GM18873 (cell line): ENCODE measurements around the gene RBFOX2.

Experiments
- ATAC-seq: cut with Tn5 transposase; IDR thresholded peaks from one replicate; pipeline ENCODE4 v1.9.1; 2021; ENCODE audit warnings: mild to moderate bottlenecking, moderate library complexity, moderate number of reproducible peaks; ENCODE audit not compliant: unreplicated experiment, low FRiP score

The RBFOX2 gene

GRCh38 chr22:35910003-35910769 lies 118.4 kb downstream of the RBFOX2 start:
- no peak for ATAC-seq

- ATAC-seq = no peak
Measured at GRCh38 chr22:35905894-35906293, 122.7 kb downstream of the RBFOX2 start.

DNA sequence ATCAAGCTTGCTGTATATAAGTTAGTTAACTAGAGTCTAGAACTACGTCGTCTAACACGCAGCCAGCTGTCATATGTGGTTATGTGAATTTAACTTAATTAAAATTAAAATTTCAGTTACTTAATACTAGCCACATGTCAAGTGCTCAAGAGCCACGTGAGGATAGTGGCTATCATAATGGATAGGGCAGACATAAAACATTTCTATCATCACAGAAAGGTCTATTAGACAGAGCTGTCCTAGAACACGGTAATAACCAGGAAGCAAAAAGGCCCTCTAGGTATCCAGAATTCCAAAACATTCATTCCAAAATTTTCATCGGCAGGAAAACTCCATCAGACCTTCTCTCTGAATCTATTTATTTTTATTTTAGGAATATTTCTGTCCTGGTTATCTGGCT lies 123.9 kb downstream of the RBFOX2 start:
- no peak for ATAC-seq

DNA sequence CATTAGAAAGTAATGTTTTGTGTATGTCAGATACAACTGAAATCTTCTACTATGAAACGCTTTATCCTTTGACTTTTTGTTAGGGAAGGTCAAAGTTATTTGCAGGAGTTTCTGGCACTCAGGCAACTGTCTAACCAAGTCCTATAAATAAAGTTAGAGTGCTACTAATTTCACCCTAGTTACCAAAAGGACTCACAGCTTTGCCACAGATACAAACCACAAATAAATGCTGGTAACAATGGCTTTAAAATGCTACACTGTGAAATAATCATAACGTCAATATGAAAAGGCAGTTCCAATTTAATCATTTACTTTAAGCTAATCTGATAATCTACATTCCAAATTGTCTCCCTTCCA lies 124.3 kb downstream of the RBFOX2 start:
- no peak for ATAC-seq

DNA sequence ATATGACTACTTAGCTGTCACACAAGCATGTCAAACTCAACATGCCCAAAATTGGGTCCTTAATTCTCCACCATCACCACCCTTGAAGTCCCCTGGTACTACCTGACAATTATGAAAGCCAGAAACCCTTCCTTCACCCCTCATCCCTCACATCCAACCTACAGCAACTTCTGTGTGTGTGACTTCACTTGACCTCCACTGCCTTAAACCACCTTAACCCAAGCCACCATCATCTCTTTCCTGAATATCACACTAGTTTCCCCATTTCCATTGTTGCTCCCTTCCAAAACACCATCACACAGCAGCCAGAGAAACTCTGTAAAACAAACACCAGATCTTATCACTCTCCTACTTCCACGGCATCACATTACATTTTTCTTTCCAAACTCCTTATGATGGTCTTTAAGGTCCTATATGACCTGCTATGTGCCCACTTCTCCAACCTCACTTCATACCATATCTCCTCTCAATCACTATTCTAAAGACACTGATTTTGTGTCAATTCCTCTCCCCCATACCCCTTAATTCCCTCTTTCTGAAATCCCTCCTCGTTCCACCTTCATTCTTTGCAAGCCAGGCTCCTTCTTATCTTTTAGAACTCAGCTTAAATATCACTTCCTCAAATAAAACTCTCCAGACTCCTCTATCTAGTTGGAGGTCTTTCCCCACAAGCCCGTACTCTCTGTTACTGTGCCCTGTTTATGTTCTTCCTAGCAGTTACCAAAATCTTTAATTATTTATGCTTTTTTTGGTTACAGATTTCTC lies 124.9 kb downstream of the RBFOX2 start:
- ATAC-seq = no peak

- no peak for ATAC-seq
Measured at GRCh38 chr22:35900483-35901168, 128.0 kb downstream of the RBFOX2 start.

GRCh38 chr22:35899736-35900135 lies 128.9 kb downstream of the RBFOX2 start:
- no peak for ATAC-seq

DNA sequence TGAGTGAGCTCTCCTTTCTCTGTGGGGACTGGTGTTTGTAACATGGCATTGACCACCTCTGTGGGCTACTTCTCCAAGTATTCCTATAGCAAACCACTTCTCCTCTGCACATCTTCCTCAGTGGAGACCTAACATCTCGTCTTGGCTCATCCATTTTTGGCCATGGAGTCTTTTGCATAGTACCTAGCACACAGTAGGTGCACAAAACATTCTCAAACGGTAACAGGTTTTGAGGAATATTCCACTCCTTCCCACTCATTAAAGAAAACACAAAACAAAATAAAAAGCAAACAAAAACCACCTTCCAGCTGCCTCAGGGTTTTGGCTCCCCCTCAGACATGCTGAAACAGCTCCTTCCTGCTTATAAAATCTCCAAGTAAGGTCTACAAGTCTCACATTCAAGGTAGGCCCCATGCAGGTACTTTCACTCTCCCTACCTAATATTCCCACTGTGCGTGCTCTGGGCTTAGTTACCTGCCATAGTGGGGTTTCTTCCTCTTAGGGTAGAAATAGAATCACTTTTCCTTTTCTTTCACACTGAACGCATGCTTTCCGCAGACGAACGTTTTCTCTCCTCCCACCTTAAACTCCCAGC lies 132.4 kb downstream of the RBFOX2 start:
- ATAC-seq = no peak

DNA sequence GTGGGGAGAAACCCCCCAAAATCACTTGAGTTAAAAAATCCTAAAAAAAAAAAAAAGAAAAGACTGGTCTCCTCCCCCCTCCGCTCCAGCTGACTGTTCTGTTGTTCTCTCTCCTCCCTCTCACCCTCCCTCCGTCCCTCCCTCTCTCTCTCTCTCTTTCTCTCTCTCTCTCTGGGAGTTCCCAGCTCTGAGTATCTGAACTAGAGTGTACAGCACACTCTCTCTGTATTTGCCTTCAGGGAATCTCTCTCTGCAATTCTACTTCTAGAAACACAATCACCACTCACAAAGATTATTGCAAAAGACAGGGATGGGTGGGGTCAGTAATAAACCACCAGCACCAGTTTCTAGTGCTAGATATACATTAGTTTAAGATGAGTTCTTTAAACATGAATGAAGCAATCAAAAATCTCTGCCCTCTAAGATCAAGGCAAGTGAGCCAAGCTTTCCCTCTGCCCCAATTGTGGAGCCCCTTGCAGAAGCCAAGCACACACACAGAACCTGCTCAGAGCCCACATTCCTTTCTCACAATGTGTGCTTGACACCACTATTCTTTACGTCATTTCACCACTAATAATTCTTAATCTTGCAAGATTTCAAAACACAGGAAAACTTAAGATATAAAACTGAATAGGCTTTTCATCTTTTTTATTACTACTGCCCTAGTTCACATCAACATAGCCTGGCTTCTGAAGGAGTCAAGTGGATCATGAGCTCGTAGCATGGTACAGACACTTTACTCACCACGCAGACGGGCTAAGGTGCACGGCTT lies 133.5 kb downstream of the RBFOX2 start:
- ATAC-seq = no peak

GRCh38 chr22:35894464-35894878 lies 134.2 kb downstream of the RBFOX2 start:
- no peak for ATAC-seq

- no peak for ATAC-seq
Measured at GRCh38 chr22:35893698-35894097, 134.9 kb downstream of the RBFOX2 start.

- ATAC-seq = no peak
Measured at GRCh38 chr22:35892192-35892591, 136.4 kb downstream of the RBFOX2 start.

- no peak for ATAC-seq
Measured at GRCh38 chr22:35891442-35891841, 137.2 kb downstream of the RBFOX2 start.

DNA sequence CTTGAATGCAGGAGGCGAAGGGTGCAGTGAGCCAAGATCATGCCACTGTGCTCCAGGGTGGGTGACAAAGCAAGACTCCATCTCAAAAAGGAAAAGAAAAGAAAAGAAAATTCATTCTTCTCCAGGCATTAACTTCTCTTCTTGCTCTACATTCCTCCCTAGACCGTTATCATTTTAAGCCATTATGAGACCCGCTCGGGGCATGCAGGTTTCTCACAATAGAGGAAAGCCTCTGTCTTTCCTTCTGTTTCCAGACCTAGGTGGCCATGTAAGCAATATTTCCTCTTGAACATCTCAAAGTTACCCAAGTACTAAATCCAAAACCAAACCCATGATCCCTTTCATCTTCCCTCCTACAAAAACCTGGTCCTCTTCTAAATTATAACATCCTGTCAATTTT lies 139.6 kb downstream of the RBFOX2 start:
- no peak for ATAC-seq

GRCh38 chr22:35888181-35888870 lies 140.3 kb downstream of the RBFOX2 start:
- ATAC-seq = no peak

- no peak for ATAC-seq
Measured at GRCh38 chr22:35887296-35887875, 141.2 kb downstream of the RBFOX2 start.

DNA sequence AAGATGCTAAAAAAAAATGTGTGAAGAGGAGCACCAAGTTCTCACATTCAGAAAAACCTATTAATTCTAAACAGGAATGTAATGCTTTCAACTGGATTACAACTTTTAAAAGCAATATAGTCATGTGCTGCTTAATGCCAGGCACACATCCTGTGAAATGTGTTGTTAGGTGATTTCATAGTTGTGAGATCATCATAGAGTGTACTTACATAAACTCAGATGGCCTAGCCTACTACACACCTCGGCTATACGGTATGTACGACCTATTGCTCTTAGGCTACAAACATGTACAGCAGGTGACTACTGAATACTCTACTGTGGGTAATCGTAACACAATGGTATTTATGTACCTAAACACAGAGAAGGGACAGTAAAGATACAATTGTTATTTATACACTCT lies 142.3 kb downstream of the RBFOX2 start:
- ATAC-seq = no peak

- ATAC-seq = no peak
Measured at GRCh38 chr22:35884529-35884928, 144.1 kb downstream of the RBFOX2 start.

GRCh38 chr22:35883031-35883620 lies 145.5 kb downstream of the RBFOX2 start:
- no peak for ATAC-seq
